H1 (cell line): ENCODE measurements around the gene DCXR. TPM values are rescaled to one million over a fixed set of nuclear protein-coding genes. Genes with fewer than 3 reads are reported as not detected.

ENCODE experiments used
- CTCF ChIA-PET: fragments of 300-600 bp; sonication (Branson Sonifier 250); formaldehyde crosslinking; loops from one replicate; lab custom pipeline; 2021; ENCODE audit not compliant: partially characterized antibody; lab: Charles Lee
- POLR2A ChIA-PET: fragments of 300-600 bp; sonication (Branson Sonifier 250); formaldehyde crosslinking; loops from one replicate; lab custom pipeline; 2021; ENCODE audit warnings: inconsistent platforms; ENCODE audit not compliant: partially characterized antibody; lab: Charles Lee
- DNase-seq, 2 experiments: peaks; one replicate each; pipeline versions ENCODE4 v3.0.0 to v3.0.0-alpha.2; 2010 to 2022; ENCODE audit warnings: low spot score in 2 of 2, low read depth in 1 of 2, mixed read lengths in 1 of 2
- FAIRE-seq: peaks from 2 replicates; lab custom pipeline; 2011; peaks lifted over from hg19 to GRCh38; lab: Jason Lieb, UNC
- H2AFZ ChIP-seq: 2 replicates; pipeline ENCODE4 v1.8.1; 2012; ENCODE audit warnings: low read length, inconsistent platforms
- H2AK5ac ChIP-seq: 2 replicates; pipeline ENCODE4 v1.6.1; 2013; ENCODE audit warnings: low read depth, low read length
- H2BK120ac ChIP-seq: replicated peaks from 2 replicates; pipeline ENCODE3; 2013; ENCODE audit warnings: low read depth, low read length, inconsistent platforms
- H2BK12ac ChIP-seq: 2 replicates; pipeline ENCODE4 v1.6.1; 2013; ENCODE audit warnings: low read depth, low read length
- H2BK15ac ChIP-seq: 2 replicates; pipeline ENCODE4 v1.6.1; 2013; ENCODE audit warnings: low read length
- H2BK20ac ChIP-seq: 2 replicates; pipeline ENCODE4 v1.6.1; 2013; ENCODE audit warnings: low read length
- H2BK5ac ChIP-seq: 2 replicates; pipeline ENCODE4 v1.6.1; 2013; ENCODE audit warnings: low read depth, low read length
- H3K14ac ChIP-seq: 2 replicates; pipeline ENCODE4 v1.6.1; 2013; ENCODE audit warnings: inconsistent platforms; ENCODE audit not compliant: insufficient read length
- H3K18ac ChIP-seq: 2 replicates; pipeline ENCODE4 v1.6.1; 2013; ENCODE audit warnings: low read length; ENCODE audit errors: extremely low read depth
- H3K23ac ChIP-seq: 2 replicates; pipeline ENCODE4 v1.6.1; 2013; ENCODE audit warnings: inconsistent platforms; ENCODE audit not compliant: insufficient read length
- H3K23me2 ChIP-seq: 2 replicates; pipeline ENCODE4 v1.6.1; 2013; ENCODE audit warnings: low read depth, low read length
- H3K27ac ChIP-seq: 2 replicates; pipeline ENCODE4 v1.6.1; 2011; ENCODE audit warnings: low read depth, low read length, inconsistent platforms
- H3K27me3 ChIP-seq, 4 experiments: replicated peaks in 1 of 4; 1 replicate in 1 of 4; 2 replicates in 3 of 4; pipeline versions ENCODE4 v1.6.1 to v1.8.1; 2011 to 2013; ENCODE audit warnings: low read length in 3 of 4, mild to moderate bottlenecking in 3 of 4, inconsistent platforms in 2 of 4, mixed read lengths in 2 of 4, moderate library complexity in 1 of 4; ENCODE audit not compliant: control insufficient read depth in 3 of 4, insufficient read depth in 3 of 4; ENCODE audit errors: extremely low read depth in 1 of 4
- H3K36me3 ChIP-seq, 4 experiments: 2 replicates each; pipeline versions ENCODE4 v1.6.1 to v1.8.1; 2011 to 2013; ENCODE audit warnings: mild to moderate bottlenecking in 4 of 4, low read length in 3 of 4, moderate library complexity in 2 of 4, control low read depth in 1 of 4, inconsistent platforms in 1 of 4; ENCODE audit not compliant: insufficient read depth in 4 of 4, control insufficient read depth in 2 of 4
- H3K4ac ChIP-seq: replicated peaks from 2 replicates; pipeline ENCODE3; 2013; ENCODE audit warnings: low read length, low read depth, mixed read lengths, inconsistent platforms; ENCODE audit not compliant: insufficient read length
- H3K4me1 ChIP-seq, 4 experiments: replicated peaks in 1 of 4; 1 replicate in 1 of 4; 2 replicates in 3 of 4; pipeline versions ENCODE4 v1.6.1 to v1.8.1; 2011 to 2013; ENCODE audit warnings: low read length in 3 of 4, inconsistent platforms in 2 of 4, mixed read lengths in 1 of 4; ENCODE audit not compliant: insufficient read depth in 4 of 4, control insufficient read depth in 3 of 4
- H3K4me2 ChIP-seq, 2 experiments: 2 replicates each; pipeline versions ENCODE4 v1.6.1 to v1.8.1; 2011 to 2013; ENCODE audit warnings: low read depth in 2 of 2, low read length in 2 of 2, control low read depth in 1 of 2, inconsistent platforms in 1 of 2, mild to moderate bottlenecking in 1 of 2; ENCODE audit not compliant: insufficient read depth in 1 of 2
- H3K4me3 ChIP-seq, 4 experiments: fragments of 200-600, 300-600 bp in 1 of 4; sonication (generic), shearing (Covaris generic), sonication (Bioruptor Twin) in 1 of 4; 2 replicates each; pipeline versions ENCODE4 v1.5.1 to v1.8.1; 2011 to 2016; ENCODE audit warnings: low read length in 4 of 4, low read depth in 3 of 4, control low read depth in 2 of 4, inconsistent platforms in 2 of 4, mild to moderate bottlenecking in 2 of 4, mixed read lengths in 1 of 4, moderate library complexity in 1 of 4; ENCODE audit not compliant: insufficient read depth in 2 of 4; ENCODE audit errors: extremely low read depth in 1 of 4
- H3K56ac ChIP-seq: replicated peaks from 2 replicates; pipeline ENCODE3; 2013; ENCODE audit warnings: low read depth, mild to moderate bottlenecking, mixed read lengths, low read length, inconsistent platforms; ENCODE audit not compliant: insufficient read length
- H3K79me1 ChIP-seq: 2 replicates; pipeline ENCODE4 v1.6.1; 2013; ENCODE audit warnings: low read depth, low read length, control low read depth
- H3K79me2 ChIP-seq, 2 experiments: 2 replicates each; pipeline versions ENCODE4 v1.6.1 to v1.8.1; 2012 to 2013; ENCODE audit warnings: low read length in 2 of 2, mild to moderate bottlenecking in 2 of 2, inconsistent platforms in 1 of 2; ENCODE audit not compliant: insufficient read depth in 2 of 2, control insufficient read depth in 1 of 2
- H3K9ac ChIP-seq, 4 experiments: replicated peaks in 1 of 4; 1 replicate in 1 of 4; 2 replicates in 3 of 4; pipeline versions ENCODE4 v1.6.1 to v1.8.1; 2011 to 2013; ENCODE audit warnings: low read depth in 3 of 4, low read length in 3 of 4, control low read depth in 2 of 4, mild to moderate bottlenecking in 2 of 4, moderate library complexity in 2 of 4, inconsistent platforms in 1 of 4; ENCODE audit errors: extremely low read depth in 1 of 4
- H3K9me3 ChIP-seq, 2 experiments: 2 replicates each; pipeline versions ENCODE4 v1.6.1 to v1.8.1; 2012 to 2013; ENCODE audit warnings: mild to moderate bottlenecking in 2 of 2, moderate library complexity in 2 of 2, control low read depth in 1 of 2, inconsistent platforms in 1 of 2, low read depth in 1 of 2, low read length in 1 of 2, mixed read lengths in 1 of 2; ENCODE audit not compliant: insufficient read depth in 2 of 2
- H4K20me1 ChIP-seq, 2 experiments: replicated peaks in 1 of 2; 2 replicates each; pipeline versions ENCODE3 to v1.8.1; 2011 to 2013; ENCODE audit warnings: inconsistent platforms in 2 of 2, low read length in 2 of 2, mild to moderate bottlenecking in 1 of 2; ENCODE audit not compliant: insufficient read depth in 2 of 2, control insufficient read depth in 1 of 2
- H4K5ac ChIP-seq: 2 replicates; pipeline ENCODE4 v1.6.1; 2013; ENCODE audit warnings: low read length, low read depth, mixed read lengths, inconsistent platforms; ENCODE audit not compliant: insufficient read length
- H4K8ac ChIP-seq: 2 replicates; pipeline ENCODE4 v1.8.0; 2013; ENCODE audit warnings: mild to moderate bottlenecking, moderate library complexity, low read length, inconsistent platforms; ENCODE audit not compliant: insufficient read depth; ENCODE audit errors: extremely low read depth
- H4K91ac ChIP-seq: replicated peaks from 2 replicates; pipeline ENCODE3; 2013; ENCODE audit warnings: low read length, mixed read lengths, inconsistent platforms; ENCODE audit not compliant: insufficient read length
- POLR2A ChIP-seq, 2 experiments: IDR thresholded peaks; 1 replicate in 1 of 2; 2 replicates in 1 of 2; pipeline ENCODE4 v1.6.1; 2011; ENCODE audit warnings: low read depth in 2 of 2, low read length in 2 of 2, mild to moderate bottlenecking in 2 of 2; ENCODE audit errors: control extremely low read depth in 1 of 2
- RAD21 ChIP-seq, 2 experiments: IDR thresholded peaks in 1 of 2; conservative IDR thresholded peaks in 1 of 2; 2 replicates each; pipeline ENCODE4 v1.6.1; 2011; ENCODE audit warnings: low read depth in 2 of 2, low read length in 2 of 2, improper control_type of control experiment in 1 of 2, inconsistent platforms in 1 of 2, mild to moderate bottlenecking in 1 of 2, moderate library complexity in 1 of 2
- WGBS, 2 experiments: shearing (Covaris generic) in 1 of 2; methylation state at CpG; one replicate each; pipeline versions ENCODE4 v1.1.6 to v1.1.7; 2013 to 2015; ENCODE audit warnings: low lambda C conversion rate in 2 of 2, mixed read lengths in 2 of 2, inconsistent platforms in 1 of 2, low coverage in 1 of 2, missing lambda C conversion rate in 1 of 2; ENCODE audit not compliant: insufficient replicate concordance in 2 of 2, insufficient coverage in 1 of 2, insufficient read length in 1 of 2; ENCODE audit errors: extremely low coverage in 1 of 2, missing lambda C conversion rate in 1 of 2; 5-methylcytosine and 5-hydroxymethylcytosine counted together
- polyA plus RNA-seq, 7 experiments: library from polyadenylated mRNA; depleted of rRNA in 3 of 7; stranded (reverse) in 5 of 7; unstranded in 2 of 7; fragments of >200 nt in 5 of 7; fragments of 200-250 nt in 2 of 7; gene quantifications; 1 replicate in 5 of 7; 2 replicates in 1 of 7; 4 replicates in 1 of 7; pipeline versions ENCODE4 v1.2.1 to v1.2.3, GENCODE V29; 2011 to 2013; ENCODE audit warnings: missing spikeins in 2 of 7, mixed read lengths in 2 of 7
- total RNA-seq: library from RNA; stranded (reverse); fragmentation: NEBNext Ultra II Directional; extraction: Animal tissue kit (Norgen Biotek cat#: 25700); gene quantifications from 2 replicates; pipeline ENCODE4 v1.2.1, GENCODE V29; 2021

The DCXR gene
- total and polyA plus RNA-seq, 2 of the 8 experiments (the other 6 are each of a cell fraction or from before 2014, with no cell fraction given), result 96.3 to 212 TPM

- Histone ChIP-seq H3K4me1 (no peaks in the 10 kb centered on the region), H2BK5ac (no peak overlapping the region), H3K18ac (no peak overlapping the region), H4K8ac (no peak overlapping the region), H3K23me2 (no peaks in the 10 kb centered on the region), H2BK20ac (no peak overlapping the region), H2BK15ac (no peak overlapping the region), H4K91ac (no peak overlapping the region), H2AFZ (no peak overlapping the region), H4K20me1 (peaks cover 25 to 80% of the 10 kb centered on the region in 2 experiments), H2BK120ac (no peak overlapping the region), H3K4ac (no peak overlapping the region), H3K4me2 (no peak overlapping the region), H3K56ac (no peak overlapping the region), H3K9ac (no peak overlapping the region), H3K9me3 (no peaks in the 10 kb centered on the region), H3K23ac (no peak overlapping the region), H2AK5ac (no peak overlapping the region), H3K36me3 (peaks cover 69 to 99% (median 93%) of the 10 kb centered on the region in 4 experiments), H3K14ac (no peak overlapping the region), H3K27me3 (no peaks in the 10 kb centered on the region), H2BK12ac (no peak overlapping the region), H3K4me3 (no peak overlapping the region), H3K79me1 (peaks cover 9% of the 10 kb centered on the region), H3K79me2 (no peaks in the 10 kb centered on the region), H3K27ac (no peak overlapping the region), H4K5ac (no peak overlapping the region)
- CTCF ChIA-PET, result interaction anchor here (1.3 to 2.4 kb wide), 2 partner anchors 11 to 55 kb away, joined by 3 to 8 read pairs; no protein-coding TSS in a partner anchor
- no peak for FAIRE-seq
- POLR2A ChIA-PET, result interaction anchor here (0.8 to 8.8 kb wide), 9 partner anchors 7 to 88 kb away, joined by 3 to 105 read pairs (median 4); partner anchors contain the start of genes DUS1L and FASN
- no peak for DNase-seq
- TF ChIP-seq RAD21 (IDR thresholded peaks at IDR 0.05 in 1 of 2, conservative IDR thresholded peaks at IDR 0.05 in 1 of 2; ENCODE audit: low read depth in 2 of 2, low read length in 2 of 2) (no peak), POLR2A (IDR thresholded peaks at IDR 0.05; ENCODE audit: control extremely low read depth in 1 of 2, low read depth in 2 of 2, low read length in 2 of 2) (peak in 1 of 2 experiments; percentile 12; a peak in 1 of 3 replicates)
- 94% methylated on average over 23 of the region's 49 CpGs; no CpG with 5 or more reads in 1 of the 2 experiments for WGBS, 2 experiments
These were observed 47.7 kb upstream of the DCXR start for GRCh38 chr17:82085031-82085861.
